ENCODE measurements around the gene PRR5. TPM values are rescaled to one million over a fixed set of nuclear protein-coding genes. Genes with fewer than 3 reads are reported as not detected.

The PRR5 gene
- total RNA-seq, 2 experiments from 2014 or later, result 0.19 to 1.8 TPM

- Histone ChIP-seq H3K79me2 (ENCODE audit: insufficient read depth, low read depth, low read length) (no peaks in the 10 kb centered on the region), H3K4me3 (ENCODE audit: low read depth, low read length, poor library complexity, severe bottlenecking) (no peak overlapping the region), H2AFZ (ENCODE audit: low read length) (no peak overlapping the region), H3K4me1 (ENCODE audit: insufficient read depth, low read length, poor library complexity, severe bottlenecking) (peaks cover 5% of the 10 kb centered on the region), H3K4me2 (ENCODE audit: low read length) (no peak overlapping the region), H3K27ac (ENCODE audit: low read depth, low read length, poor library complexity, severe bottlenecking) (no peak overlapping the region), H3K9me2 (ENCODE audit: insufficient read depth, low read length) (no peaks in the 10 kb centered on the region), H3K36me3 (ENCODE audit: insufficient read depth, low read length) (no peaks in the 10 kb centered on the region), H4K20me1 (ENCODE audit: insufficient read depth, low read length) (no peaks in the 10 kb centered on the region), H3K9me3 (ENCODE audit: low read length) (no peaks in the 10 kb centered on the region)
- TF ChIP-seq, protein P1, sequence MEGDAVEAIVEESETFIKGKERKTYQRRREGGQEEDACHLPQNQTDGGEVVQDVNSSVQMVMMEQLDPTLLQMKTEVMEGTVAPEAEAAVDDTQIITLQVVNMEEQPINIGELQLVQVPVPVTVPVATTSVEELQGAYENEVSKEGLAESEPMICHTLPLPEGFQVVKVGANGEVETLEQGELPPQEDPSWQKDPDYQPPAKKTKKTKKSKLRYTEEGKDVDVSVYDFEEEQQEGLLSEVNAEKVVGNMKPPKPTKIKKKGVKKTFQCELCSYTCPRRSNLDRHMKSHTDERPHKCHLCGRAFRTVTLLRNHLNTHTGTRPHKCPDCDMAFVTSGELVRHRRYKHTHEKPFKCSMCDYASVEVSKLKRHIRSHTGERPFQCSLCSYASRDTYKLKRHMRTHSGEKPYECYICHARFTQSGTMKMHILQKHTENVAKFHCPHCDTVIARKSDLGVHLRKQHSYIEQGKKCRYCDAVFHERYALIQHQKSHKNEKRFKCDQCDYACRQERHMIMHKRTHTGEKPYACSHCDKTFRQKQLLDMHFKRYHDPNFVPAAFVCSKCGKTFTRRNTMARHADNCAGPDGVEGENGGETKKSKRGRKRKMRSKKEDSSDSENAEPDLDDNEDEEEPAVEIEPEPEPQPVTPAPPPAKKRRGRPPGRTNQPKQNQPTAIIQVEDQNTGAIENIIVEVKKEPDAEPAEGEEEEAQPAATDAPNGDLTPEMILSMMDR (conservative IDR thresholded peaks at IDR 0.05; ENCODE audit: low read length), result no peak
- no peak for TF ChIP-seq EZH2phosphoT487 (IDR thresholded peaks at IDR 0.05; ENCODE audit: borderline replicate concordance, low read depth, low read length)
- no TSS peak for BruUV-seq (replicated peaks)
- intact Hi-C loops (cut with micrococcal nuclease; ENCODE audit: unreplicated experiment), result no loop called here
- no peak for DNase-seq (ENCODE audit: low spot score)
- POLR2A ChIA-PET, result no interaction called here
- CTCF ChIA-PET (ENCODE audit: unreplicated experiment), result no interaction called here
These were observed 18.8 kb upstream of the PRR5 start for GRCh38 chr22:44683237-44683636.

- Histone ChIP-seq H3K9me3 (ENCODE audit: low read length) (no peaks in the 10 kb centered on the region), H3K79me2 (ENCODE audit: insufficient read depth, low read depth, low read length) (no peaks in the 10 kb centered on the region), H3K4me3 (ENCODE audit: low read depth, low read length, poor library complexity, severe bottlenecking) (no peak overlapping the region), H3K4me2 (ENCODE audit: low read length) (no peak overlapping the region), H3K36me3 (ENCODE audit: insufficient read depth, low read length) (no peaks in the 10 kb centered on the region), H2AFZ (ENCODE audit: low read length) (no peak overlapping the region), H3K9me2 (ENCODE audit: insufficient read depth, low read length) (no peaks in the 10 kb centered on the region), H3K4me1 (ENCODE audit: insufficient read depth, low read length, poor library complexity, severe bottlenecking) (peaks cover 5% of the 10 kb centered on the region), H3K27ac (ENCODE audit: low read depth, low read length, poor library complexity, severe bottlenecking) (no peak overlapping the region), H4K20me1 (ENCODE audit: insufficient read depth, low read length) (no peaks in the 10 kb centered on the region)
- intact Hi-C loops (cut with micrococcal nuclease; ENCODE audit: unreplicated experiment), result no loop called here
- ChIA-PET CTCF (ENCODE audit: unreplicated experiment) (interaction anchor here (0.6 kb wide), 1 partner anchor 982 kb away, joined by 5 read pairs; no protein-coding TSS in a partner anchor), POLR2A (no interaction called here)
- TF ChIP-seq, protein P1 (conservative IDR thresholded peaks at IDR 0.05; ENCODE audit: low read length), result no peak
- no peak for TF ChIP-seq EZH2phosphoT487 (IDR thresholded peaks at IDR 0.05; ENCODE audit: borderline replicate concordance, low read depth, low read length)
- no TSS peak for BruUV-seq (replicated peaks)
- no peak for DNase-seq (ENCODE audit: low spot score)
These were observed 18.1 kb upstream of the PRR5 start for GRCh38 chr22:44683881-44684280.

DNA sequence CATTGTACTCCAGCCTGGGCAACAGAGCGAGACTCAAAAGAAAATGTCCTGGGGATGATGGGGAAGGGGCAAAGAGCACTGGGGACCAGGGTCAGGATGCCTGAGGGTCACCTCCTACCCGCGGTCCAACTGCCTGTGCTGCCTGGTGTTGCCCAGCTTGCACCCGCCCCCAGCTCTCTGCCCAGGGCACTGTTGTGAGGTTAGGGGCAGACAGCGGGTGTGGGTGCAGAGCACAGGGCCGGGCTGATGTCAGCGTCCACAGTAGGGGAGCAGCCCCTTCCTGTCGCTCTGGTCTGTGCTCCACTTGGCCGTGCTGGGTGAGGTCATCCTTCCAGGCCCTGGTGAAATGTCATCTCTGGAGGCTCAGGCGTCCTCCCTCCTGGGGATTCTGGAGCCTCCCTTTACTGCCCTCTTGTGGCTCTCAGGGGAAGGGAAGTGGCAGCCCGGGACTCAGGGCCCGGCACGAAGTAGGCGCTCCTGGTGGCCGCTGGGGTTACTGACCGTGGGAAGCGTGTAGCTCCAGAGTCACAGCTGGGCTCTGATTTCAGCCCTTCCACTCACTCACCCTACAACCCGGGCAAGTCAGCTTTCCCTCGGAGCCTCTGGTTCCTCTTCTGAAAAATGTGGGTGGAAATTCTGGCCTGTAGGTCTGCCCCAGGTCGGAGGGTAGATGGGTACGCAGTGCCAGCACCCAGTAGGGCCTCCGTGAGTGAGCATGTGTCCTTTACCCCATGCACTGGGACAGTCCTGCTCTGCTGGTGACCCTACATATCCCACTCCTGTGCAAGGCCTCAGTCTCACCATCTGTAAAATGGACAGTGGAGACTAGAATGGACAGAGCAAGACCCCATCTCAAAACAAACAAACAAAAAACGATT, 17.3 kb upstream of the PRR5 start:
- no peaks in the 10 kb centered on the region for H3K36me3 ChIP-seq (ENCODE audit: insufficient read depth, low read length)
- H3K27ac ChIP-seq (ENCODE audit: low read depth, low read length, poor library complexity, severe bottlenecking), result no peak overlapping the region
- no peaks in the 10 kb centered on the region for H3K79me2 ChIP-seq (ENCODE audit: insufficient read depth, low read depth, low read length)
- TF ChIP-seq, protein P1 (conservative IDR thresholded peaks at IDR 0.05; ENCODE audit: low read length), result peak; percentile 86
- no peak for TF ChIP-seq EZH2phosphoT487 (IDR thresholded peaks at IDR 0.05; ENCODE audit: borderline replicate concordance, low read depth, low read length)
- DNase-seq (ENCODE audit: low spot score), result peak; percentile 71
- H3K4me2 ChIP-seq (ENCODE audit: low read length), result no peak overlapping the region
- POLR2A ChIA-PET, result interaction anchor here (0.5 to 0.6 kb wide), 2 partner anchors 442 to 987 kb away, joined by 4 read pairs; partner anchors contain the start of gene ATXN10
- H4K20me1 ChIP-seq (ENCODE audit: insufficient read depth, low read length), result no peaks in the 10 kb centered on the region
- no peaks in the 10 kb centered on the region for H3K9me2 ChIP-seq (ENCODE audit: insufficient read depth, low read length)
- no peak overlapping the region for H2AFZ ChIP-seq (ENCODE audit: low read length)
- no peak overlapping the region for H3K4me3 ChIP-seq (ENCODE audit: low read depth, low read length, poor library complexity, severe bottlenecking)
- intact Hi-C loops (cut with micrococcal nuclease; ENCODE audit: unreplicated experiment), result no loop called here
- H3K9me3 ChIP-seq (ENCODE audit: low read length), result no peaks in the 10 kb centered on the region
- CTCF ChIA-PET (ENCODE audit: unreplicated experiment), result interaction anchor here (0.6 kb wide), 2 partner anchors 245 to 981 kb away, joined by 5 to 6 read pairs; no protein-coding TSS in a partner anchor
- peaks cover 5% of the 10 kb centered on the region for H3K4me1 ChIP-seq (ENCODE audit: insufficient read depth, low read length, poor library complexity, severe bottlenecking)
- no TSS peak for BruUV-seq (replicated peaks)
